GM21717 (cell line): ENCODE data around the gene PPARG.
"Not testable (repeated sequence)": the region's sequence is repeated elsewhere in the genome, so short reads cannot be mapped to it uniquely, and the experiment has no call there.

Experiments
- ATAC-seq: cut with Tn5 transposase; IDR thresholded peaks from one replicate; pipeline ENCODE4 v1.9.1; 2021; ENCODE audit warnings: mild to moderate bottlenecking, moderate library complexity; ENCODE audit not compliant: unreplicated experiment

Gene PPARG

GRCh38 chr3:12454816-12455121 lies 165.9 kb downstream of the PPARG start:
- no peak for ATAC-seq

GRCh38 chr3:12455740-12456139 lies 166.9 kb downstream of the PPARG start:
- no peak for ATAC-seq

- ATAC-seq: no peak
These were observed 167.6 kb downstream of the PPARG start for GRCh38 chr3:12456441-12456840.

GRCh38 chr3:12457380-12457779 lies 168.5 kb downstream of the PPARG start:
- not testable (repeated sequence) for ATAC-seq

GRCh38 chr3:12458901-12459300 lies 170.0 kb downstream of the PPARG start:
- ATAC-seq: no peak

- no peak for ATAC-seq
These were observed 171.3 kb downstream of the PPARG start for GRCh38 chr3:12460127-12460526.

- ATAC-seq: no peak
These were observed 172.3 kb downstream of the PPARG start for GRCh38 chr3:12461097-12461649.

GRCh38 chr3:12462159-12462947 lies 173.5 kb downstream of the PPARG start:
- no peak for ATAC-seq

GRCh38 chr3:12463686-12464085 lies 174.8 kb downstream of the PPARG start:
- ATAC-seq: no peak

GRCh38 chr3:12464181-12464580 lies 175.3 kb downstream of the PPARG start:
- no peak for ATAC-seq

GRCh38 chr3:12465151-12465835 lies 176.4 kb downstream of the PPARG start:
- no peak for ATAC-seq

- ATAC-seq: no peak
These were observed 177.0 kb downstream of the PPARG start for GRCh38 chr3:12465836-12466225.

GRCh38 chr3:12467746-12468145 lies 178.9 kb downstream of the PPARG start:
- ATAC-seq: no peak

GRCh38 chr3:12468276-12468675 lies 179.4 kb downstream of the PPARG start:
- ATAC-seq: no peak

- no peak for ATAC-seq
These were observed 179.9 kb downstream of the PPARG start for GRCh38 chr3:12468757-12469156.

- not testable (repeated sequence) for ATAC-seq
These were observed 180.4 kb downstream of the PPARG start for GRCh38 chr3:12469222-12469621.

GRCh38 chr3:12470111-12470510 lies 181.2 kb downstream of the PPARG start:
- ATAC-seq: no peak

GRCh38 chr3:12470680-12471079 lies 181.8 kb downstream of the PPARG start:
- ATAC-seq: no peak

GRCh38 chr3:12471241-12471640 lies 182.4 kb downstream of the PPARG start:
- ATAC-seq: no peak

GRCh38 chr3:12472000-12472610 lies 183.2 kb downstream of the PPARG start:
- ATAC-seq: no peak

GRCh38 chr3:12472796-12473195 lies 183.9 kb downstream of the PPARG start:
- ATAC-seq: no peak

GRCh38 chr3:12473511-12473910 lies 184.6 kb downstream of the PPARG start:
- ATAC-seq: no peak
